Parathyroid adenoma (tissue), 2 donors: ENCODE results near the gene SHH.

Source experiments
- H2AFZ ChIP-seq: fragments of 300-600 bp; sonication (generic); one replicate; pipeline ENCODE4 v1.7.0; 2017; ENCODE audit warnings: antibody characterized with exemption, mild to moderate bottlenecking
- H3K27ac ChIP-seq: fragments of 300-600 bp; sonication (generic); one replicate; pipeline ENCODE4 v1.7.0; 2017
- H3K27me3 ChIP-seq: fragments of 300-600 bp; sonication (generic); one replicate; pipeline ENCODE4 v1.7.0; 2017; ENCODE audit warnings: low read length; ENCODE audit not compliant: control insufficient read depth, insufficient read depth
- H3K36me3 ChIP-seq: fragments of 300-600 bp; sonication (generic); one replicate; pipeline ENCODE4 v1.7.0; 2017; ENCODE audit warnings: low read length; ENCODE audit not compliant: control insufficient read depth, insufficient read depth
- H3K4me1 ChIP-seq: fragments of 300-600 bp; sonication (generic); one replicate; pipeline ENCODE4 v1.7.0; 2017; ENCODE audit warnings: control low read depth
- H3K4me2 ChIP-seq: fragments of 300-600 bp; sonication (generic); one replicate; pipeline ENCODE4 v1.7.0; 2017; ENCODE audit warnings: low read length
- H3K4me3 ChIP-seq: fragments of 300-600 bp; sonication (generic); one replicate; pipeline ENCODE4 v1.7.0; 2017; ENCODE audit warnings: low read depth, low read length
- H3K79me2 ChIP-seq: fragments of 300-600 bp; sonication (generic); one replicate; pipeline ENCODE4 v1.7.0; 2017; ENCODE audit warnings: control low read depth
- H3K9ac ChIP-seq: fragments of 300-600 bp; sonication (generic); one replicate; pipeline ENCODE4 v1.7.0; 2017; ENCODE audit warnings: mild to moderate bottlenecking
- H3K9me3 ChIP-seq: fragments of 300-600 bp; sonication (generic); one replicate; pipeline ENCODE4 v1.7.0; 2017; ENCODE audit warnings: low read length; ENCODE audit not compliant: control insufficient read depth
- CTCF ChIP-seq: fragments of 300-600 bp; sonication (generic); IDR thresholded peaks from one replicate; pipeline ENCODE4 v1.7.0; 2017; ENCODE audit warnings: antibody characterized with exemption, mild to moderate bottlenecking
- donor health status: primary hyperparathyroidism.

Gene SHH

DNA sequence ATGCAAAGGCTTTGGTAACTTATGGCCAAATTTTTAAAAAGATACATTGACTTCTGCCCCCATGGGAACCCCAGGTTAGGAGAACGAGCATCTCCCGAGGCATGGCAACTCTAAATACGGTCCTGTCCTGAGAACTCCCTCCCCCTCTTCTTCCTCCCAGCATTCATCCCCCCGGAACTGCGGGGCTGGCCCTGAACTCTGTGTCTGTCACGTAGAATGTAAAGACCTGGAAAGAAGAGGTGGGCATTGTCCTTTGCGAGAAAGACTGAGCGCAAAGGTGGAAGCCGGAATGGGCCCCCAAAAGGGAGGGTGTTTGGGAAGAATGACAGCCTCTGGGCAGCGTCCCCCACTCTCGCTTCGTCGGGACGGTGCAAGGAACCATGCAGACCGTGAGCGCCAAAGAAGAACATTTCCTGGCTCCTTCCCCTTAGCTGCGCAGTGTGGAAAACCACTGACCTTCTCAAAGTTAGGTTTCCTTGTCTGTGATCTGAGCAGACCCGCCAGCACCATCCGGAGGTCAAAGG, 21.0 kb downstream of the SHH start:
- Histone ChIP-seq H3K4me1 (no peaks in the 10 kb centered on the region), H3K4me3 (no peak overlapping the region), H3K79me2 (no peaks in the 10 kb centered on the region), H3K27me3 (peaks cover 3% of the 10 kb centered on the region), H3K36me3 (no peaks in the 10 kb centered on the region), H2AFZ (no peak overlapping the region), H3K9me3 (no peaks in the 10 kb centered on the region), H3K9ac (no peak overlapping the region), H3K4me2 (no peak overlapping the region), H3K27ac (no peak overlapping the region)
- no peak for TF ChIP-seq CTCF

GRCh38 chr7:155790666-155791065, 21.6 kb downstream of the SHH start:
- Histone ChIP-seq H3K9ac (no peak overlapping the region), H3K9me3 (no peaks in the 10 kb centered on the region), H2AFZ (no peak overlapping the region), H3K4me3 (no peak overlapping the region), H3K79me2 (no peaks in the 10 kb centered on the region), H3K27ac (no peak overlapping the region), H3K4me1 (no peaks in the 10 kb centered on the region), H3K4me2 (no peak overlapping the region), H3K27me3 (peaks cover 2% of the 10 kb centered on the region), H3K36me3 (no peaks in the 10 kb centered on the region)
- no peak for TF ChIP-seq CTCF

GRCh38 chr7:155789001-155789725, 23.1 kb downstream of the SHH start:
- Histone ChIP-seq H3K27me3 (no peaks in the 10 kb centered on the region), H3K79me2 (no peaks in the 10 kb centered on the region), H3K9me3 (no peaks in the 10 kb centered on the region), H2AFZ (no peak overlapping the region), H3K4me1 (no peaks in the 10 kb centered on the region), H3K9ac (no peak overlapping the region), H3K4me2 (no peak overlapping the region), H3K36me3 (no peaks in the 10 kb centered on the region), H3K27ac (no peak overlapping the region), H3K4me3 (no peak overlapping the region)
- no peak for TF ChIP-seq CTCF

- Histone ChIP-seq H3K4me3 (no peak overlapping the region), H3K4me2 (no peak overlapping the region), H3K27me3 (no peaks in the 10 kb centered on the region), H3K36me3 (no peaks in the 10 kb centered on the region), H2AFZ (no peak overlapping the region), H3K9ac (no peak overlapping the region), H3K4me1 (no peaks in the 10 kb centered on the region), H3K27ac (no peak overlapping the region), H3K79me2 (no peaks in the 10 kb centered on the region), H3K9me3 (no peaks in the 10 kb centered on the region)
- no peak for TF ChIP-seq CTCF
Measured at GRCh38 chr7:155788616-155789000, 23.7 kb downstream of the SHH start.
